ENCODE results near the gene TTR.

The TTR gene

GRCh38 chr18:31609886-31610285 is 18.2 kb downstream of the TTR start:
- in situ Hi-C loops (cut with HindIII; ENCODE audit: low pct_ligation_motif_present, low pct_unique_long_range_greater_than_20kb, low sequenced_read_pairs) = no loop called here
- DNase-seq = no peak

GRCh38 chr18:31610286-31611205 is 18.9 kb downstream of the TTR start:
- DNase-seq = peak; percentile 14
- in situ Hi-C loops (cut with HindIII; ENCODE audit: low pct_ligation_motif_present, low pct_unique_long_range_greater_than_20kb, low sequenced_read_pairs) = no loop called here

GRCh38 chr18:31611511-31611910 is 19.8 kb downstream of the TTR start:
- in situ Hi-C loops (cut with HindIII; ENCODE audit: low pct_ligation_motif_present, low pct_unique_long_range_greater_than_20kb, low sequenced_read_pairs) = no loop called here

DNA sequence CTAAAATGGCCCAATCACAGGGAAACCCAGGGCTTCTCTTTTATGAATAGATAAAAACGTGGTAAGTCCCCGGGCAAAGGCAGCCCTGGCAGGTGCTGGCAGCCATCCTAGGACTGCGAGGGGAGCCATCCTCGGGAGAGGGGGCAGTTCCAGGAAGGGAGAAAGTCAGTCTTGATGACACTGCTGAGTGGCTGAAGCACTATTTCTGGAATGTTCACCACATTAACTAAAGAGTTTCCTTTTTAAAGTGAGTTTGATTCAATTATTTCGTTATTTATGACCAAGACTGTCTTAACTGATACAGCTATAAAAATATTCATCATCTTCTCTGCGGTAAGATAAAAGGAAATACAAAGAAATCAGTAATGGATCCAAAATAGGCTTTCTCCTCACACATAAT is 20.4 kb downstream of the TTR start:
- DNase-seq = no peak
- in situ Hi-C loops (cut with HindIII; ENCODE audit: low pct_ligation_motif_present, low pct_unique_long_range_greater_than_20kb, low sequenced_read_pairs) = no loop called here

More at GRCh38 chr18:31611511-31611910, 19.8 kb downstream of the TTR start:
- DNase-seq = no peak

- no peak for DNase-seq
- in situ Hi-C loops (cut with HindIII; ENCODE audit: low pct_ligation_motif_present, low pct_unique_long_range_greater_than_20kb, low sequenced_read_pairs) = no loop called here
Observed at GRCh38 chr18:31614044-31614443, 22.4 kb downstream of the TTR start.

DNA sequence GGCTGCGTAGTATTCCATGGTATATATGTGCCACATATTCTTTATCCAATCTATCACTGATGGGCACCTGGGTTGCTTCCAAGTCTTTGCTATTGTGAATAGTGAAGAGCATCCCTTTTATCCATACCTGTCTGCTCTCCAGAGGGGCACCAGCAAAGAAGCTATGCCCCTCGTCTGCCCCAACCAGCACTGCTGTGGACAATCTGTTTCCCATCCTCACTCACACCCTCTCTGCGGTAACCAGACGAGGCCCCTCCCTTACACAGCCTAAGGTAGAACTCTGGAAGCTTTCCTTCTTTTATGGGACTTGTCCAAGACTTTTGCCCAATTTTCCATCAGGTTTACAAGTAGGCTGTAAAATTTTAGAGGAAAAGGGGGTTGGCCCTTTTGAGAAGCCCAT is 24.9 kb downstream of the TTR start:
- DNase-seq = no peak
- in situ Hi-C loops (cut with HindIII; ENCODE audit: low pct_ligation_motif_present, low pct_unique_long_range_greater_than_20kb, low sequenced_read_pairs) = no loop called here

DNA sequence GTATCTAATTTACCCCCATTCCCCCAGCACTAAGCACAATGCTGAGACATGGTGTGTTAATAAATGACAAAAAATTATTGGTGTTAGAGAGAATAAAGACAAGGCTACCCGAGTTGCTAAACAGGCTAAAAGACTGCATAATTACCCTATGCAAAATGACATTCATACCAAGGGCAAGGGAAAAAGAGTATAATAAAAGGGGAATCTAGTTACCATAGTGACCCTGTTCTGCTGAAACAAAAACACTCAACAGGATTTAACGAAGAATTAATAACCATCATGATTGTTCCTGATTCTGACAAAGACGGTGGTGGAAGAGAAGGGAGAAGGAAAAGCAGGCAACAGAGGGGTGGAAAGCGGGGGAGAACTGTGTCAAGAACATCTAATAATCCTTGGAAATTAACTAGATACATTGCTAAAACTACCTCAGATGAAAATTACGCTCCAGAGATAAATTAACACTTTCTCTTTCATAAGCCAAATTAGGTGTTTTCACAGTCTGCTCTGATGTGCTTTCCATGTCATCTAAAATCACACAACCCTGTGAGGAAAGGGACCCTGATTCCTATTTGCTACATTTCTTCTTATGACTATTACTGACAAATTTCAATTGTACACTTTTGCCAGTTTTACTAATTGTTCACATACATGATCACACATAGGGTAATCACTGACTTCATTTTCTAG is 25.5 kb downstream of the TTR start:
- no peak for DNase-seq
- in situ Hi-C loops (cut with HindIII; ENCODE audit: low pct_ligation_motif_present, low pct_unique_long_range_greater_than_20kb, low sequenced_read_pairs) = no loop called here

GRCh38 chr18:31618801-31619200 is 27.1 kb downstream of the TTR start:
- in situ Hi-C loops (cut with HindIII; ENCODE audit: low pct_ligation_motif_present, low pct_unique_long_range_greater_than_20kb, low sequenced_read_pairs) = no loop called here
- no peak for DNase-seq

GRCh38 chr18:31619291-31619690 is 27.6 kb downstream of the TTR start:
- DNase-seq = no peak
- in situ Hi-C loops (cut with HindIII; ENCODE audit: low pct_ligation_motif_present, low pct_unique_long_range_greater_than_20kb, low sequenced_read_pairs) = no loop called here

GRCh38 chr18:31624892-31625640 is 33.4 kb downstream of the TTR start:
- DNase-seq = no peak
- in situ Hi-C loops (cut with HindIII; ENCODE audit: low pct_ligation_motif_present, low pct_unique_long_range_greater_than_20kb, low sequenced_read_pairs) = no loop called here

DNA sequence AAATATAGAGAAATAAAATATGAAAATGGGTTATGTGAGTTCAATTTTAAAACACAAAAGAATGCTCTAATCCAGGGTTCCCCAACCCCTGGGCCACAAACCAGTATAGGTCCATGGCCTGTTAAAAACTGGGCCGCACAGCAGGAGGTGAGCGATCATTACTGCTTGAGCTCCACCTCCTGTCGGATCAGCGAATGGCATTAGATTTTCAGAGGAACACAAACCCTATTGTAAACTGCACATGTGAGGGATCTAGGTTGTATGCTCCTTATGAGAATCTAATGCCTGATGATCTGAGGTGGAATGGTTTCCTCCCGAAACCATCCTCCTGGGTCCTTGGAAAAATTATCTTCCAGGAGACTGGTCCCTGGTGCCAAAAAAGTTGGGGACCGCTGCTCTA is 34.7 kb downstream of the TTR start:
- DNase-seq = no peak

GRCh38 chr18:31630549-31630948 is 38.9 kb downstream of the TTR start:
- DNase-seq = no peak
- in situ Hi-C loops (cut with HindIII; ENCODE audit: low pct_ligation_motif_present, low pct_unique_long_range_greater_than_20kb, low sequenced_read_pairs) = no loop called here

More for the DNA sequence above, 34.7 kb downstream of the TTR start:
- in situ Hi-C loops (cut with HindIII; ENCODE audit: low pct_ligation_motif_present, low pct_unique_long_range_greater_than_20kb, low sequenced_read_pairs) = no loop called here

- DNase-seq = no peak
- in situ Hi-C loops (cut with HindIII; ENCODE audit: low pct_ligation_motif_present, low pct_unique_long_range_greater_than_20kb, low sequenced_read_pairs) = no loop called here
Observed at GRCh38 chr18:31631526-31631925, 39.8 kb downstream of the TTR start.

- in situ Hi-C loops (cut with HindIII; ENCODE audit: low pct_ligation_motif_present, low pct_unique_long_range_greater_than_20kb, low sequenced_read_pairs) = no loop called here
- no peak for DNase-seq
Observed at GRCh38 chr18:31632356-31632755, 40.7 kb downstream of the TTR start.

GRCh38 chr18:31633392-31634330 is 42.0 kb downstream of the TTR start:
- in situ Hi-C loops (cut with HindIII; ENCODE audit: low pct_ligation_motif_present, low pct_unique_long_range_greater_than_20kb, low sequenced_read_pairs) = no loop called here
- no peak for DNase-seq

- in situ Hi-C loops (cut with HindIII; ENCODE audit: low pct_ligation_motif_present, low pct_unique_long_range_greater_than_20kb, low sequenced_read_pairs) = no loop called here
- no peak for DNase-seq
Observed at GRCh38 chr18:31634331-31634713, 42.6 kb downstream of the TTR start.

DNA sequence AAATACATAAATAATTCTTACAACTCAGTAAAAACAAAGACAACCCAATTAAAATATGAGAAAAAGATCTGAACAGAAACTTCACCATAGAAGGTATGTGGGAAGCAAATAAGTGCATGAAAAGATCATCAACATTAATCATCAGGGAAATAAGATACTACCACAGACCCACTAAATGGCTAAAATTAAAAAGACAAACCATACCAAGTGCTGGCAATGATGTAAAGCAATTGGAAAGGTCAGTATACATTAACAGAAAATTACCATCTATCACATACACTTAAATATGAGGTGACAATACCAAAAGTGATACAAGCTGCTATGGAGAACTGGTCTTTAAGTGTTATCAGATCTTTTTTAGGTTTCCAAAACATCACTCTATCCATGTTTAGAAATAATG is 44.7 kb downstream of the TTR start:
- in situ Hi-C loops (cut with HindIII; ENCODE audit: low pct_ligation_motif_present, low pct_unique_long_range_greater_than_20kb, low sequenced_read_pairs) = no loop called here
- no peak for DNase-seq

- in situ Hi-C loops (cut with HindIII; ENCODE audit: low pct_ligation_motif_present, low pct_unique_long_range_greater_than_20kb, low sequenced_read_pairs) = no loop called here
Observed at GRCh38 chr18:31637445-31637844, 45.8 kb downstream of the TTR start.

More at GRCh38 chr18:31637445-31637844, 45.8 kb downstream of the TTR start:
- no peak for DNase-seq

Measured in ACHN (cell line).